ENCODE data around the gene XIRP2.
"Not testable (repeated sequence)": the region's sequence is repeated elsewhere in the genome, so short reads cannot be mapped to it uniquely, and the experiment has no call there.

XIRP2 gene

DNA sequence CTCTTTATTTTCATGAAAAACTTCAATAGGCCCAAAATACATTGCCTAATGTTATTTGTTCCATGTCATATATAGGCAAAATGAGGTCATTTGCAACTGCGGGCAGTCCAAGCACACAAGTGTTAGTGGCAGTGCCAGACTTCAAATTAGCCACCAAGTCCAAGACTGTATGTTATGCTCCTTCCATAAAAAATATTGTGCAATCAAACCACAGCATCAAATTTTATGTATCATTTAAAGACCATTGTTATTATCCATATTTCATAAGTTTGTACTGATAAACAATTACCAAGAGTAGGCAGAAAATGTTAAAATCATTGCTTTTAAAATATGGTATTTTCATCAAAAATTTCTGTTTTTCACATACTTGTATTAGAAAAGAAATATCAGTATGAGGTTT is 54.1 kb downstream of the XIRP2 start:
- no peak for DNase-seq (ENCODE audit: low read depth)

DNA sequence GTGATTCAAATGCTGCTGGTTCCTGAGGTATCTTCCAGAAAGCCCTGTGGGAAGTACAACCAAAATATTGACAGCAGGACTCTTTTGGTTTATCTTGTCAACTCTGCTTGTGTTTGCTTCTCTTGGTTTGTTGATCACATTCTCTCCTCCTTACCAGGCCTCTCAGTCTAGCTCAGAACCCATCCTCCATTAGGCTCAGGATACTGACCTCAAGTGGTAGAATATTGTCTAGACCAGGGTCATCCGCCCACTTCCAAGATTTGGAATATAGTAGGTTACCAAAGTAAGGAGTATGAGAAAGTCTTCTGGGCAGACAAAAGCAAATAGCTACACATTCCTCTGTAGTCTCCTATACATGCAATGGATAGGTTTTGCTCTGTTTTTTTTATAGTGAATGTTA is 56.6 kb downstream of the XIRP2 start:
- no peak for DNase-seq (ENCODE audit: low read depth)

DNA sequence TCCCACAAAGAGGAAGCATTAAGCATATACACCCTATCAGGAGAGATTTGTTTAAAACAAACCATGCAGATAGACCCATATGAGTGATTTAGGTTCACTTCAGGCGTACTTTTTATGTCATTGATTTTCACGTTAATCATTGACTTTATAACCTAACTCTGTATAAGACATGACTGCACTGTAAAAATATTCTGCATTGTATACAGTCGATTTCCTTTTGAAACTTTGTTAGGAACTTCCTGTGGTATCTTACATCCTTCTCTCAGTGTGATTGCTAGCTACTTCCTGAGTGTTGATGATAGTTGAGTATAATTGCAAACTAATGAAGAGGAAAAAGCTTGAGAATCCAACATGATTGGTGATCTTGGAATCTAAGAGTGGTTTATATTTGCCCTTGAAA is 69.4 kb downstream of the XIRP2 start:
- DNase-seq (ENCODE audit: low read depth): no peak

GRCh38 chr2:166958986-166959481 is 70.8 kb downstream of the XIRP2 start:
- no peak for DNase-seq (ENCODE audit: low read depth)

DNA sequence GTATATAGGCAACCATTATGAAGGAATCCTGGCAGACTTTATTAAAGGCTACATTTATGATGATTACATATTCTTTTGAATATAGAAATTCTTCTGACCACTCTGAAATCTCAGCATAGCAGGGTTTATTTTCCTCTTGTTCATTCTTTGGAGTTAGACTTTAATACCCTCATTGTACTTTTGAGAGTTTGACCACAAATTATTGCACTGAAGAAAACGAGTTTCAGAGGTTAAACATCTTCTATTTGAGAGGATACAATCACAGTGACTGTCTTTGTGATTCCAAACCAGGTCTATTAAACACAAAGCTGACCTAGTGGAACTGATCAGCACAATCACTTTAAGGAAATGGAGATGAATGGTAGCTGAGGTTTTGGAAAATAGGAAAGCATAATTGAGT is 71.3 kb downstream of the XIRP2 start:
- DNase-seq (ENCODE audit: low read depth): no peak

DNA sequence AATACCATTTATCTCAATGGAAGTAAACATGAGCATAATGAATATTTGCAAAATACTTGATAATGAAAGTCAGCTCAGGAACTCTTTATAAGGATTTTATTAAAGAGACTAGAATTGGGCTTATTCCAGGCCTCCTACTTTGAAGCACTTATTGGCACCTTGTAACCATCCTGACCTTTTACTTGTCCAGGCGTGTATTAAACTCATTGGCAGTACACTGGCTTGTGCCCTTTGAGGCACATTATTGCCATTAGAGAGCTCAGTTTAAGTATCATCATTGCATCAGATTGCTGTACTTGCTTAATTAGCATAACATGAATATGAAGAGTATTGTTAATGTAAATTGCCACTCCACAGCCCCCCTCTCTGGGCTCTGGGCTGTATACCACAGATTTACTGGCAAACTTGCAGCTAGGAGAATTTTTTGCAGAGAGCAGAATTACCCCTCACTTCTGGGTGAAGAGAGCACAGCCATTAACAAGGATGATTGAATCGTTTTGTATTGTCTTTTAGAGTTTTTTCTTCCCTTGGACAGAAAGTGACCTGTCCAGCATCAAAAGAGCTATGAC is 72.5 kb downstream of the XIRP2 start:
- no peak for DNase-seq (ENCODE audit: low read depth)

- DNase-seq (ENCODE audit: low read depth): no peak
These were observed 73.7 kb downstream of the XIRP2 start for GRCh38 chr2:166961933-166962332.

- no peak for DNase-seq (ENCODE audit: low read depth)
These were observed 81.2 kb downstream of the XIRP2 start for GRCh38 chr2:166969486-166969885.

GRCh38 chr2:166972002-166972401 is 83.7 kb downstream of the XIRP2 start:
- DNase-seq (ENCODE audit: low read depth): no peak

DNA sequence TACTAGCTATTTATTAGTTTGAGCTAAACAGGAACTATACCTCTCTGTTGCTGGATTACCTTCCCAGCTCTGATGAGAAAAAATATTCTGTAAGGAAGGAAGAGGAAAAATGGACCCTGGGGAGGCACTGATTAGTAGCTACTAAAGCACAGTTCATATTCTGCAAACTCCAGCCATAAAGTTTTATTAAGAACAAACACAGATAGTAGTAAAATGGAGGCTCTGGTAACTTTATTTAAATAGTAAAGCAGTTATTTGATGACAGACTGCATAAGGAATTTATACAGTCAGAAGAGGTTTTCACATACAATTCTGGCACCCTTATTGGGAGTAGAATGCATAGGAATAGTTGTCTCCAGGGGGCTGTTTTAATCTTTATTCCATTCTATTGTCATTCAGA is 84.1 kb downstream of the XIRP2 start:
- no peak for DNase-seq (ENCODE audit: low read depth)

GRCh38 chr2:166984188-166984587 is 95.9 kb downstream of the XIRP2 start:
- DNase-seq (ENCODE audit: low read depth): no peak

- no peak for DNase-seq (ENCODE audit: low read depth)
These were observed 96.5 kb downstream of the XIRP2 start for GRCh38 chr2:166984797-166985196.

GRCh38 chr2:166994588-166995336 is 106.5 kb downstream of the XIRP2 start:
- DNase-seq (ENCODE audit: low read depth): no peak

GRCh38 chr2:166996465-166996864 is 108.2 kb downstream of the XIRP2 start:
- DNase-seq (ENCODE audit: low read depth): no peak

- DNase-seq (ENCODE audit: low read depth): no peak
These were observed 112.9 kb downstream of the XIRP2 start for GRCh38 chr2:167001165-167001564.

- no peak for DNase-seq (ENCODE audit: low read depth)
These were observed 116.8 kb downstream of the XIRP2 start for GRCh38 chr2:167005096-167005495.

GRCh38 chr2:167013227-167013626 is 124.9 kb downstream of the XIRP2 start:
- no peak for DNase-seq (ENCODE audit: low read depth)

DNA sequence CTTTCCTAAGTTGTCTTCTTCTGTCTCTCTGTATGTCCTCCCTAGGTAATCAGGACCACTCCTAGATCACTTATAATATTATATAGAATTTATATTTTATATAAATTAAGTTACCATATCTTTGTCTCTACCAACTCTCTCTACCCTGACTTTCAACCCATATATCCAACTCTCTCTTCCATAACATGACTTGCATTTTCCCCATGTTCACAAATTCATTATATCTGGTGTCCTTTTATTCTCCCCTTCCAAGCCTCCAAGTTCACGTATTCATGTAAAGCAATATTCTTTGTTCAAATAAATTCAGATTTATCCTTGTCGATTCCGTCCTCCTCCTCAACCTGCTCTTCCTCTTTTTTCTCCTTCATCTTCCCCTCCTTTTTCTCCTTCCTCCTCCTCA is 127.5 kb downstream of the XIRP2 start:
- DNase-seq (ENCODE audit: low read depth): no peak

DNA sequence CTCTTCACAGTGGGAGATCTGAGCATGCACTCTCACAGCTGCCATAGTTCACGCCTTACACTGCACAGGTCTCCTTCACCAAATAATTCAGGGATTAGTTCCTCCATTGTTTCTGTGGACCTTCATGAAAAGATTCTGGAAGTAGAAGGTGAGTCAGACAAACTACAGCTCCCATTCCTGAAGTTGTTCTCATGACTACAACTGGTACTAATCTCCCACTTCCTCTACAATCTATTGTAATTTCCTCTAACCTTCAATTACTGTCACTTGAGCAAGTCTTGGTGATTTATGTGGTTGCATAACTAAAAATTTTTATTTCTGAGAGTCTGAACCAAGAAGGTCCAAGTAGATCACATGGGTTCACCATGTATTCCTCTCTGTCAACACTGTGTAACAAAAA is 128.7 kb downstream of the XIRP2 start:
- no peak for DNase-seq (ENCODE audit: low read depth)

DNA sequence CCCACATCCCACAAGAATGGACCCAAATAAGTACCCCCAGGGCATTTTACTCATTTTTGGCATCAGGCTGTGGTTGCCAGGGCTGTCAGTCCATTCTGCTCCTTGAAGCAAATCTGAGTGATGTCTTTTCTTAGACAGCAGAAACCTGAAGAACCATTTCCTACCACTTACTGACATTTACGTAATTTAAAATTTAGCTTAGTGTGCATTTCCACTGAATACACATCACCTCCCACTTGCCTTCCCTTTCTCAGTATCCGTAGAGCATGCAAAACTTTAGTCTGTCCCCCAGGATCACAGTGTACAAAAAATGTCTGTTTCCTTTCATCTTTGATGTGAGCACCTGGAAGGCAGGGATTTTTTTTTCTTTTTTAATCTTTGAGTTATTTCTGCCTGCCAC is 130.3 kb downstream of the XIRP2 start:
- no peak for DNase-seq (ENCODE audit: low read depth)

GRCh38 chr2:167028503-167028902 is 140.2 kb downstream of the XIRP2 start:
- no peak for DNase-seq (ENCODE audit: low read depth)

- DNase-seq (ENCODE audit: low read depth): not testable (repeated sequence)
These were observed 146.7 kb downstream of the XIRP2 start for GRCh38 chr2:167034976-167035375.

DNA sequence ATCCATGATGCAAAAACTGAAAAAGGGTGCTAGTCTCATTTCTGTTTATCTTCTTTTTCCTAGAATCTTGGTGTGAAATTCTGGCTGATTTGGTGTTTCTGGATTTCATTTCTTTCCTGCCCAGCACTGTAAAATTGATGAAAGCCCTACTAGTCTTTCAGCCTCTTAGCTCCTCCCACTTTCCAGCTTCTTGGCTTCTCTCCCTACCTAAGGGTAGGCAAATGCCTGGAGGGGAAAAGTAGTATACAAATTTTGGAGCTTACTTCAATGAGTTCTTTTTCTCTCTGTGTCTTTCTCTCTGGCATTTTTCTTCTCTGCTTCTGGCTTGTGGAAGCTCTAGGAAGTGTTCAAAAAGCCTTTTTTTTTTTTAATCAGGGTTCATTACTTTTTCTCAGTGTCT is 160.5 kb downstream of the XIRP2 start:
- DNase-seq (ENCODE audit: low read depth): no peak

DNA sequence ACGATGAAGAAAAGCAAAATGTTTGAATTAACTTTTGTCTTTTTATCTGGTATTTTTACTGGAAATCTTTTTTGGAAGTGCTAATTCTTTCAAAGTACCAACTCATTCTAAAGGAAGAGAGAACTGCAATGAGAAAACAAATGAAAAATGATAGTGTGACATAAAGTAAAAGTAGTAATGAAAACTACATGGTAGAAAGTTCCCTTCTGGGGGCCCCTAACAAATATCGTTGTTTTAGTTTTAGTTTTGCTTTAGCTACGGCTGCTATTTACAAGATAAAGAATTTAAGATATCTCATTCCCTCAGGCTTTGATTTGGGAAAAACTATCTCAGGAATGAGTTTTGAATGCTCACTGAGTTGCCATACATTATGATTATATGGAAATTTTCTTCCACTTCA is 161.4 kb downstream of the XIRP2 start:
- DNase-seq (ENCODE audit: low read depth): no peak

Measured in activated T-helper 9 cell treated with anti-CD3 and anti-CD28 coated beads, Interleukin-2, amount 50 U/mL, for 16 hours (primary cell).